Stomach smooth muscle (tissue), 2 donors: Measurements from ENCODE around the gene ZEB2.
A peak's percentile ranks its signal among the peaks of the same experiment; 100 is the strongest.

Experiments used
- H3K27ac ChIP-seq: one replicate; pipeline ENCODE4 v1.7.0; 2013; ENCODE audit warnings: mild to moderate bottlenecking, low read length, inconsistent platforms
- H3K27me3 ChIP-seq, 2 donors: one replicate each; pipeline ENCODE4 v1.7.0; 2013; ENCODE audit warnings: low read length in 2 of 2; ENCODE audit not compliant: insufficient read depth in 2 of 2, control insufficient read depth in 1 of 2
- H3K36me3 ChIP-seq, 2 donors: one replicate each; pipeline ENCODE4 v1.7.0; 2013; ENCODE audit warnings: low read length in 2 of 2; ENCODE audit not compliant: control insufficient read depth in 2 of 2, insufficient read depth in 2 of 2
- H3K4me1 ChIP-seq: one replicate; pipeline ENCODE4 v1.7.0; 2013; ENCODE audit warnings: low read length; ENCODE audit not compliant: control insufficient read depth, insufficient read depth
- H3K4me3 ChIP-seq, 2 donors: one replicate each; pipeline ENCODE4 v1.7.0; 2013; ENCODE audit warnings: low read length in 2 of 2
- H3K9ac ChIP-seq, 2 donors: one replicate each; pipeline ENCODE4 v1.7.0; 2013; ENCODE audit warnings: low read length in 2 of 2, mild to moderate bottlenecking in 1 of 2
- H3K9me3 ChIP-seq, 2 donors: one replicate each; pipeline ENCODE4 v1.7.0; 2013; ENCODE audit warnings: low read length in 2 of 2; ENCODE audit not compliant: control insufficient read depth in 2 of 2
- donor health status: healthy.
- donor health status: Pancreatic carcinoma.

ZEB2 gene

GRCh38 chr2:144434425-144435222 lies 85.3 kb downstream of the ZEB2 start:
- no peak overlapping the region for H3K27ac ChIP-seq
- no peaks in the 10 kb centered on the region for H3K27me3 ChIP-seq
- no peak overlapping the region for H3K4me3 ChIP-seq
- H3K4me1 ChIP-seq, result no peaks in the 10 kb centered on the region
- no peaks in the 10 kb centered on the region for H3K9me3 ChIP-seq
- H3K9ac ChIP-seq, result no peak overlapping the region
- no peaks in the 10 kb centered on the region for H3K36me3 ChIP-seq

GRCh38 chr2:144432921-144433320 lies 87.0 kb downstream of the ZEB2 start:
- Histone ChIP-seq H3K4me1 (no peaks in the 10 kb centered on the region), H3K27ac (no peak overlapping the region), H3K9ac (no peak overlapping the region)

GRCh38 chr2:144431998-144432397 lies 87.9 kb downstream of the ZEB2 start:
- Histone ChIP-seq H3K36me3 (no peaks in the 10 kb centered on the region), H3K27ac (no peak overlapping the region), H3K9me3 (no peaks in the 10 kb centered on the region), H3K9ac (no peak overlapping the region), H3K4me1 (no peaks in the 10 kb centered on the region), H3K27me3 (no peaks in the 10 kb centered on the region), H3K4me3 (no peak overlapping the region)

More at GRCh38 chr2:144432921-144433320, 87.0 kb downstream of the ZEB2 start:
- H3K27me3 ChIP-seq, result no peaks in the 10 kb centered on the region
- H3K4me3 ChIP-seq, result no peak overlapping the region
- H3K9me3 ChIP-seq, result no peaks in the 10 kb centered on the region
- H3K36me3 ChIP-seq, result no peaks in the 10 kb centered on the region

- no peaks in the 10 kb centered on the region for H3K9me3 ChIP-seq
- H3K27ac ChIP-seq, result no peak overlapping the region
- no peak overlapping the region for H3K4me3 ChIP-seq
- H3K36me3 ChIP-seq, result no peaks in the 10 kb centered on the region
- H3K27me3 ChIP-seq, result no peaks in the 10 kb centered on the region
- no peaks in the 10 kb centered on the region for H3K4me1 ChIP-seq
- no peak overlapping the region for H3K9ac ChIP-seq
Measured at GRCh38 chr2:144431392-144431783, 88.5 kb downstream of the ZEB2 start.

- H3K36me3 ChIP-seq, result no peaks in the 10 kb centered on the region
- no peaks in the 10 kb centered on the region for H3K4me1 ChIP-seq
- no peaks in the 10 kb centered on the region for H3K27me3 ChIP-seq
- peak overlapping the region; percentile 2 for H3K27ac ChIP-seq
- no peak overlapping the region for H3K4me3 ChIP-seq
- no peak overlapping the region for H3K9ac ChIP-seq
- no peaks in the 10 kb centered on the region for H3K9me3 ChIP-seq
Measured at GRCh38 chr2:144430722-144431391, 89.1 kb downstream of the ZEB2 start.

- Histone ChIP-seq H3K4me3 (no peak overlapping the region), H3K27ac (no peak overlapping the region), H3K36me3 (no peaks in the 10 kb centered on the region), H3K9ac (no peak overlapping the region), H3K4me1 (no peaks in the 10 kb centered on the region), H3K27me3 (no peaks in the 10 kb centered on the region), H3K9me3 (no peaks in the 10 kb centered on the region)
Measured at GRCh38 chr2:144429396-144430112, 90.4 kb downstream of the ZEB2 start.

GRCh38 chr2:144426981-144427479 lies 92.9 kb downstream of the ZEB2 start:
- no peak overlapping the region for H3K9ac ChIP-seq
- H3K27ac ChIP-seq, result no peak overlapping the region

GRCh38 chr2:144426355-144426754 lies 93.6 kb downstream of the ZEB2 start:
- Histone ChIP-seq H3K9me3 (no peaks in the 10 kb centered on the region), H3K9ac (no peak overlapping the region), H3K4me3 (no peak overlapping the region), H3K27me3 (no peaks in the 10 kb centered on the region), H3K36me3 (no peaks in the 10 kb centered on the region), H3K4me1 (no peaks in the 10 kb centered on the region), H3K27ac (no peak overlapping the region)

More at GRCh38 chr2:144426981-144427479, 92.9 kb downstream of the ZEB2 start:
- Histone ChIP-seq H3K4me3 (no peak overlapping the region), H3K36me3 (no peaks in the 10 kb centered on the region), H3K4me1 (no peaks in the 10 kb centered on the region), H3K27me3 (no peaks in the 10 kb centered on the region), H3K9me3 (no peaks in the 10 kb centered on the region)

GRCh38 chr2:144424559-144425240 lies 95.2 kb downstream of the ZEB2 start:
- Histone ChIP-seq H3K9ac (no peak overlapping the region), H3K9me3 (no peaks in the 10 kb centered on the region), H3K4me3 (no peak overlapping the region), H3K36me3 (peaks cover 0 to 3% of the 10 kb centered on the region in 2 donors), H3K4me1 (no peaks in the 10 kb centered on the region), H3K27me3 (no peaks in the 10 kb centered on the region), H3K27ac (no peak overlapping the region)
